Measurements from ENCODE around the gene VWF.

GRCh38 chr12:6120796-6121473, 3.5 kb downstream of the VWF start:
- TF ChIP-seq CTCF (IDR thresholded peaks at IDR 0.05) (no peak), POLR2AphosphoS5 (IDR thresholded peaks at IDR 0.05) (peak in 1 of 2 donors; percentile 13)
